Measurements from ENCODE around the gene STXBP5. TPM values are rescaled to one million over a fixed set of nuclear protein-coding genes. Genes with fewer than 3 reads are reported as not detected.

STXBP5 gene
- polyA plus RNA-seq, 2 of the 4 experiments (the other 2 are of a cell fraction): 10.8 to 17.8 TPM

- no peaks in the 10 kb centered on the region; the same call in 2 of the 3 replicates for H3K4me1 ChIP-seq
- no peak overlapping the region for H3K4me2 ChIP-seq
- H3K9me3 ChIP-seq: no peaks in the 10 kb centered on the region
- no peak overlapping the region for H3K4me3 ChIP-seq
- POLR2A ChIA-PET: no interaction called here
- TF ChIP-seq JUN (IDR thresholded peaks at IDR 0.05): no peak
- peak; percentile 87 for TF ChIP-seq MAFK (IDR thresholded peaks at IDR 0.05; ENCODE audit: partially characterized antibody)
- CTCF ChIA-PET: no interaction called here
- WGBS (ENCODE audit: missing lambda C conversion rate): 93% methylated on average over 2 of the region's 2 CpGs
- H3K27ac ChIP-seq: no peak overlapping the region
- FAIRE-seq (no peak), ATAC-seq (no peak), DNase-seq (ENCODE audit: low read depth in 1 of 2, low spot score in 1 of 2) (no peak)
These were observed 30.5 kb downstream of the STXBP5 start for GRCh38 chr6:147234685-147235084.

- no peaks in the 10 kb centered on the region for H3K4me1 ChIP-seq
- TF ChIP-seq E2F6 (IDR thresholded peaks at IDR 0.05; ENCODE audit: borderline replicate concordance, low read depth): no peak
- TF ChIP-seq ELK1 (IDR thresholded peaks at IDR 0.05; ENCODE audit: low read depth, low read length): no peak
- no peak for TF ChIP-seq NPAS2 (CRISPR knock-in tag; IDR thresholded peaks at IDR 0.05; ENCODE audit: borderline replicate concordance)
- TF ChIP-seq BHLHE40 (IDR thresholded peaks at IDR 0.05; ENCODE audit: low read depth, low read length): no peak
- TF ChIP-seq KDM5A (IDR thresholded peaks at IDR 0.05): no peak
- no peak for TF ChIP-seq RFX5 (IDR thresholded peaks at IDR 0.05)
- no peak for TF ChIP-seq CHD4 (IDR thresholded peaks at IDR 0.05; ENCODE audit: borderline replicate concordance)
- TF ChIP-seq ZNF302 (CRISPR knock-in tag; IDR thresholded peaks at IDR 0.05): no peak
- no peak for TF ChIP-seq RARB (CRISPR knock-in tag; IDR thresholded peaks at IDR 0.05)
- no peak for TF ChIP-seq NFE2L2 (conservative IDR thresholded peaks at IDR 0.05; ENCODE audit: low read length)
- no peak for TF ChIP-seq HES2 (IDR thresholded peaks at IDR 0.05)
- TF ChIP-seq PBX3 (IDR thresholded peaks at IDR 0.05): no peak
- no peak for TF ChIP-seq ZSCAN20 (CRISPR knock-in tag; IDR thresholded peaks at IDR 0.05)
- no peak for TF ChIP-seq RAD21 (conservative IDR thresholded peaks at IDR 0.05 in 1 of 2, IDR thresholded peaks at IDR 0.05 in 1 of 2)
- TF ChIP-seq NR3C1 (IDR thresholded peaks at IDR 0.05): no peak
- WGBS (ENCODE audit: missing lambda C conversion rate): 89% methylated on average over 3 of the region's 3 CpGs
- no peak overlapping the region for H3K27ac ChIP-seq
- no peak for DNase-seq (ENCODE audit: low read depth in 1 of 2, low spot score in 1 of 2)
- POLR2A ChIA-PET: no interaction called here
- H3K4me2 ChIP-seq: no peak overlapping the region
- H3K9me3 ChIP-seq: no peaks in the 10 kb centered on the region
- CTCF ChIA-PET: interaction anchor here (1.0 kb wide), 1 partner anchor 16 kb away, joined by 3 read pairs; no protein-coding TSS in a partner anchor
- H3K4me3 ChIP-seq: no peak overlapping the region
- no peak for FAIRE-seq
- no peak for ATAC-seq
These were observed 33.9 kb downstream of the STXBP5 start for GRCh38 chr6:147238164-147238563.

GRCh38 chr6:147238906-147239305 is 34.7 kb downstream of the STXBP5 start:
- CTCF ChIA-PET: no interaction called here

More at GRCh38 chr6:147238906-147239305, 34.7 kb downstream of the STXBP5 start:
- FAIRE-seq (no peak), ATAC-seq (no peak), DNase-seq (ENCODE audit: low read depth in 1 of 2, low spot score in 1 of 2) (no peak)
- no peaks in the 10 kb centered on the region for H3K9me3 ChIP-seq
- H3K4me2 ChIP-seq: no peak overlapping the region
- no peak overlapping the region for H3K4me3 ChIP-seq
- WGBS (ENCODE audit: missing lambda C conversion rate): 94% methylated on average over 5 of the region's 5 CpGs
- no peak for TF ChIP-seq SREBF2 (IDR thresholded peaks at IDR 0.05)
- no peak for TF ChIP-seq CEBPB (IDR thresholded peaks at IDR 0.05)
- no peak for TF ChIP-seq CHD4 (IDR thresholded peaks at IDR 0.05; ENCODE audit: borderline replicate concordance)
- no peak for TF ChIP-seq NFE2L2 (conservative IDR thresholded peaks at IDR 0.05; ENCODE audit: low read length)
- no peak for TF ChIP-seq ELK1 (IDR thresholded peaks at IDR 0.05; ENCODE audit: low read depth, low read length)
- no peak for TF ChIP-seq FOSB (CRISPR knock-in tag; IDR thresholded peaks at IDR 0.05)
- TF ChIP-seq HOXB13 (CRISPR knock-in tag; IDR thresholded peaks at IDR 0.05; ENCODE audit: low read depth): no peak
- TF ChIP-seq HDAC2 (IDR thresholded peaks at IDR 0.05): no peak
- no peak for TF ChIP-seq PHF8 (IDR thresholded peaks at IDR 0.05; ENCODE audit: borderline replicate concordance, low read depth)
- no peak for TF ChIP-seq EHMT2 (IDR thresholded peaks at IDR 0.05; ENCODE audit: low read depth)
- no peak for TF ChIP-seq POLR2AphosphoS2 (conservative IDR thresholded peaks at IDR 0.05; ENCODE audit: low read length)
- TF ChIP-seq CTCF (IDR thresholded peaks at IDR 0.05): no peak
- TF ChIP-seq HOXA7 (CRISPR knock-in tag; IDR thresholded peaks at IDR 0.05): no peak
- TF ChIP-seq TFCP2L1 (CRISPR knock-in tag; IDR thresholded peaks at IDR 0.05): no peak
- TF ChIP-seq EP300 (IDR thresholded peaks at IDR 0.05): no peak
- TF ChIP-seq NPAS2 (CRISPR knock-in tag; IDR thresholded peaks at IDR 0.05; ENCODE audit: borderline replicate concordance): no peak
- TF ChIP-seq ZSCAN20 (CRISPR knock-in tag; IDR thresholded peaks at IDR 0.05): no peak
- no peak for TF ChIP-seq GATA3 (IDR thresholded peaks at IDR 0.05; ENCODE audit: borderline replicate concordance)
- no peak overlapping the region for H3K27ac ChIP-seq
- no peaks in the 10 kb centered on the region for H3K4me1 ChIP-seq
- POLR2A ChIA-PET: no interaction called here

Data from A549 (cell line).